HG03378 (cell line): ENCODE data around the gene CAPN15.

Source experiments
- ATAC-seq: cut with Tn5 transposase; IDR thresholded peaks from one replicate; pipeline ENCODE4 v1.9.1; 2021; ENCODE audit warnings: mild to moderate bottlenecking, moderate library complexity; ENCODE audit not compliant: unreplicated experiment

Gene CAPN15

DNA sequence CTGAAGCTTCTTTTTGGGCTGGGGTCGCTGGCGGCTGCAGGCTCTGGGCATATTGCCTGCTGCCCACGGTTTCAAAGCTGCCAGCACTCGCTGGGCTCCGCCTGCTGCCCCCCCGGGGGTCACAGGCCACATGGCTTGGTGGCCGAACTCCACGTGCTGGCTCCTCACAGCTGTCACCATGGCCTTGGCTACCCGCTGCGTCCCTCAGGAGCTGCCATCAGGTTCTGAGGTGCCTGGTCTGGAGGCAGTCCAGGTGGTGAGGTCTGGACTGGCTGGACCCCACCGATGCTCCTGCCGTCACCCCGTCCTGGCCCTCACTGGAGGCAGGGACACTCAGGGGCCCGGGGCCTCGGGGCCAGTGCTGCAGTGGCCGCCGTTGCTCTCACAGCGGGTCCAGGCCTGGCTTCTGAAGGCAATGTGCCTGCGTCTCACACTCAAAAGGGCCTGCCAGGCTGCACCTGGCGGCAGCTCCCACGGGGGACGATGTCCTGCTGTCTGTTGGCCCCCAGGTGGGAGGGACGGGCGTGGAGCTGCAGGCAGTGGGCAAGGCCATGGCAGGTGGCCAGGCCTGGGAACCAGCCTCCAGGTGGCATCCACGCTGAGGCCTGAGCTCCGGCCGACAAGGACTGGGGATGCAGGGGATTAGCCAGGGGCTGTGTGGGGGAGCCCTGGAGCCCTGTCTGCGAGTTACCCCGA, 13.3 kb downstream of the CAPN15 start:
- no peak for ATAC-seq

DNA sequence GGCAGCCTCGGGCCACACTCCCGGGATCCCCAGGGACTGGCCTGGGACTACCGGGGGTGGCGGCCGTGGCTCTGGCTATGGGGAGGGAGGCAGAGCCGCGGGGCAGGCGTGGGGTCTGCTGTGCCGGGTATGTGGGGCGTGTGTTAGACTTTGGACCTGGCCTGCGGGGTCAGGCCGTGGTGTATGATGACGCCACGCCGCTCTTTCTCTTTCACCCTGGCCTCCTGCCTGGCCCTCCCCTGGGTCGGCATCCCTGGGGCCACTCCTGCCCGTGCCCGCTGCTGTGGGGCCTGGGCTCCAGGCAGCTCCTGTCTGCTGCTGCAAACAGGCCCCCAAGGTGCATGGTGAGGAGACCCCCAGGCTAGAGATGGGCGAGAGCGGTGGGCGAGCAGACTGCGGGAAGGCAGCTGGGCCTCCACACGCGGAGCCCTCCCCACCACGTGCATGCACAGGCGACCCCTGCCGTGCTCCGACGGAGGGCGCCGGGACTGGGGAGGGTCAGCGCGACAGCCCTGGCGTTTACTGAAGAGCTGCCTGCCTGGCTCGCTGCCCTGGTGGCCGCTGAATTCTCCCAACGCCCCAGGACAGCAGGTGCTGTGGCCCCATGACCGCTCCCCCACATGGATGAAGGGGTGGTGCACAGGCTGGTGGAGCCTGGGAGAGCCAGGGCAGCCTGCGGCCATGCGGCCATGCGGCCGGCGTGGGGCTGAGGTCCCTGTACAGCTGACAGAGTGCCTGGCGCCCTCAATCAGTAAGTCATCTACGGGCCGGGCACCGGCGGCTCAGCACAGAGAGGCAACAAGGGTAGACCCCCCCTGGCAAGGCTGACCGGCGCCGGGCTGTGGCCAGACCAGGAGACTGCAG, 16.0 kb downstream of the CAPN15 start:
- no peak for ATAC-seq

DNA sequence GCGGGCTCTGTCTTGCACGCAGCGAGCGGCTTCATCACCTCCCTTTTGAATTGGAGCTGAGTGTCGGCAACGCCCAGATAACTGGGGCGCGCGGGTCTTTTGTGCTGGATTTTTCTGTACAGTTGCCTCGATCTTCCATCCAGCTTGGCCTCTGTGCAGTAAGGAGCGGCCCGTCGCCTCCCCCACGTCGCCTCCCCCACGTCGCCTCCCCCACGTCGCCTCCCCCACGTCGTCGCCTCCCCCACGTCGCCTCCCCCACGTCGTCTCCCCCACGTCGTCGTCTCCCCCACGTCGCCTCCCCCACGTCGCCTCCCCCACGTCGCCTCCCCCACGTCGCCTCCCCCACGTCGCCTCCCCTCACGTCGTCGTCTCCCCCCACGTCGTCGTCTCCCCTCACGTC, 17.0 kb downstream of the CAPN15 start:
- ATAC-seq: no peak

DNA sequence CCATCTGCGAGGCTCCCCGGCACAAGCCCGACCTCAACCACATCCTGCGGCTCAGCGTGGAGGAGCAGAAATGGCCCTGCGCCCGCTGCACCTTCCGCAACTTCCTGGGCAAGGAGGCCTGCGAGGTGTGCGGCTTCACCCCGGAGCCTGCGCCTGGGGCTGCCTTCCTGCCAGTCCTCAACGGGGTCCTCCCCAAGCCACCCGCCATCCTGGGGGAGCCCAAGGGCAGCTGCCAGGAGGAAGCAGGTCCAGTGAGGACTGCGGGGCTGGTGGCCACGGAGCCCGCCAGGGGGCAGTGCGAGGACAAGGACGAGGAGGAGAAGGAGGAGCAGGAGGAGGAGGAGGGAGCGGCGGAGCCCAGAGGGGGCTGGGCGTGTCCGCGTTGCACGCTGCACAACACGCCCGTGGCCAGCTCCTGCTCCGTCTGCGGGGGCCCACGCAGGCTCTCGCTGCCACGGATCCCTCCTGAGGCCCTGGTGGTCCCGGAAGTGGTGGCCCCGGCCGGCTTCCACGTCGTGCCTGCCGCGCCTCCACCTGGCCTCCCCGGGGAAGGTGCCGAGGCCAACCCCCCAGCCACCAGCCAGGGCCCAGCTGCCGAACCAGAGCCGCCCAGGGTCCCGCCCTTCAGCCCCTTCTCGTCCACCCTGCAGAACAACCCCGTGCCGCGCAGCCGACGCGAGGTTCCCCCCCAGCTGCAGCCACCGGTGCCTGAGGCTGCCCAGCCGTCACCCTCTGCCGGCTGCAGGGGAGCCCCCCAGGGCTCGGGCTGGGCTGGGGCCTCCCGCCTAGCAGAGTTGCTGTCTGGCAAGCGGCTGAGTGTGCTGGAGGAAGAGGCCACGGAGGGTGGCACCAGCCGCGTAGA, 19.6 kb downstream of the CAPN15 start:
- ATAC-seq: no peak

DNA sequence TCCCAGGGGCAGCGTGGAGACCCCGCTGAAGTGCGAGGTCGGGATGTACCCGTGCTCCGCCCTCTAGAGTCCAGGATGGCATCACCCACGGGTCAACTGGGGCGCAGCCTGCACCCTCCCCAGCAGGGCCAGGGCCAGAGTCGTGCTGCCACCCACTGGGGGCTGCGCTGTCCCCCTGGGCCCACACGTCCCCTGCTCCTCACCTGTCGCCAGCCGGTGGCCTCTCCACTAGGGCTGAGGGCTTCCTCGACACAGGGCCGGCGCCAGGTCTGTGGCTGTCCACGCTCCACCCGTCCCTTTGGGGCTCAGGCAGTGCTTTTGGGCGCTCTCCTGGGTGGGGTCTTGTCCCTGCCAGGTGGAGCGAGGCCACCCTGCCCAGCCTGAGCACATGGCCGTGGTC, 21.1 kb downstream of the CAPN15 start:
- no peak for ATAC-seq

DNA sequence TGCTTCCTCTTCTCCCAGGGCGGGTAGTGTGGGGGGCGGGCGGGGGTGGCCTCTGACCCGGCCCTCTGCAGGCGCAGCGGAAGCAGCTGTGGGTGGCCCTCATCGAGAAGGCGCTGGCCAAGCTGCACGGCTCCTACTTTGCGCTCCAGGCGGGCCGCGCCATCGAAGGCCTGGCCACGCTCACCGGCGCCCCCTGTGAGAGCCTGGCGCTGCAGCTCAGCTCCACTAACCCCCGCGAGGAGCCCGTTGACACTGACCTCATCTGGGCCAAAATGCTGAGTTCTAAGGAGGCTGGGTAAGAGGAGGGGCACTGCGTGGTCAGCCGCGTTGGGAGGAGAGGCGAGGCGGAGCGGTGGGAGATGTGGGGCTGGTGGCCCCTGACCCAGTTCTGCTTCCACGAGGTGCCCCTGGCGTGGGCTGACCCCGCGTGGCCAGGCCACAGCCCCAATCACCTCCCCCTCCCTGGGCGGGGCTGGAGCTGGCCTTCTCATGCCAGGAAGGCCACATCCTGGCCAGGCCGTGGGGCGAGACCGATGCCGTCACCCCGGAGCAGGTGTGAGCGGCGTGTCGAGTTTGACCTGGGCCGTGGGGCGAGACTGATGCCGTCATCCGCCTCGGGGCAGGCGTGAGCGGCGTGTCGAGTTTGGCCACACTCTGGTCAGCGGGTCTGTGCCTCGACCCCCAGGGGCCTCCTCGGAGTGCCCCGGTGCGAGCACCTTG, 22.2 kb downstream of the CAPN15 start:
- ATAC-seq: no peak

DNA sequence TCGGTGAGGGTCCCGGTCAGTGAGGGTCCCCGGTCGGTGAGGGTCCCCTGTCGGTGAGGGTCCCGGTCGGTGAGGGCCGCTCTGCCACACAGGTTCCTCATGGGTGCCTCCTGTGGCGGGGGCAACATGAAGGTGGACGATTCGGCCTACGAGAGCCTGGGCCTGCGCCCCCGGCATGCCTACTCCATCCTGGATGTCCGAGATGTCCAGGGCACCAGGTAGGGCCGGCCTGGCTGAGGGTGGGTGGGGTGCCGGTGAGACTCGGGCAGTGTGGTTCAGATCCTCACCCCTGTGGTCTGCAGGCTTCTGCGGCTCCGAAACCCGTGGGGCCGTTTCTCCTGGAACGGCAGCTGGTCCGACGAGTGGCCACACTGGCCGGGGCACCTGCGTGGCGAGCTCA, 23.7 kb downstream of the CAPN15 start:
- ATAC-seq: no peak

DNA sequence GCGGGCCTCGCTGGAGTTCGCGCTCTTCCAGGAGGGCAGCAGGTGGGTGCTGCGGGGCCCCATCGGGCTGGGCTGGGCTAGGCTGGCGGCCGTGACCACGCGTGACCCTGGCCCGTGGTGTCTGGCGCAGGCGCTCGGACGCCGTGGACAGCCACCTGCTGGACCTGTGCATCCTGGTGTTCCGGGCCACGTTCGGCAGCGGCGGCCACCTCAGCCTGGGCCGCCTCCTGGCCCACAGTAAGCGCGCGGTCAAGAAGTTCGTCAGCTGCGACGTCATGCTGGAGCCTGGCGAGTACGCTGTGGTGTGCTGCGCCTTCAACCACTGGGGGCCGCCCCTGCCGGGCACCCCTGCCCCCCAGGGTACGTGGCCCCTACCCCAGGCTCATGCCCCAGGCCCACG, 24.7 kb downstream of the CAPN15 start:
- ATAC-seq: no peak

DNA sequence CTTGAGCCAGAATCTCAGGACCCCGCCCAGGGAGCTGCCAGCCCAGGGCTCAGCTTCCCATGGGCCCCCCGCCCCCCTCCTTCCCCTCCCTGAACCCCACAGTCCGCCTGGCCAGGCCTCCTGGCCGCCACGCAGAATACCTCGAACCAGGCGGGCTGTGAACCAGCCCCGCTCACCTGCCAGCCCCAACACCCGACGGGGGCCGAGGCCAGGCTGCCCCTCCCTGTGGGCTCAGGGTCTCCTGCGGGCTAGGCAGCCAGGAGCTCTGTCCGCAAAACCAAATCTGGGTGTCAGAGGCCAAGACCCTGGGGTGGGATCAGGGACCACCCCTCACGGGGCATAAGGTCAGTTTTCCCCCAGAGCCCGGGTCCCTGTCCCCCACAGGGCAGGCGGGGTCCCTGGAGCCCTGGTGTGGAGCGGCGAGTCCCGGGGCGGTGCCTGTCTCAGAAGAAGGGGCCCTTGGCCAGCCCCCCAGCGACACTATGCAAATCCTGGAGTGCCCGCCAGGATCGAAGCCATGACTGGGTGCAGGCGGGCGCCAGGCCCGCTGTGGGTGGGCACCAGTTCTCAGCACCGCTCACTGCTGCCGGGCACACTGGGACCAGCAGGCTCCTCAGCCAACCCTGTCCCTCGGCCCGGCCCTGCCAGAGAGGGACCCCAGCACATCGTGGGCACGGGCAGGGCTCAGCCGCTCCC, 26.2 kb downstream of the CAPN15 start:
- no peak for ATAC-seq

DNA sequence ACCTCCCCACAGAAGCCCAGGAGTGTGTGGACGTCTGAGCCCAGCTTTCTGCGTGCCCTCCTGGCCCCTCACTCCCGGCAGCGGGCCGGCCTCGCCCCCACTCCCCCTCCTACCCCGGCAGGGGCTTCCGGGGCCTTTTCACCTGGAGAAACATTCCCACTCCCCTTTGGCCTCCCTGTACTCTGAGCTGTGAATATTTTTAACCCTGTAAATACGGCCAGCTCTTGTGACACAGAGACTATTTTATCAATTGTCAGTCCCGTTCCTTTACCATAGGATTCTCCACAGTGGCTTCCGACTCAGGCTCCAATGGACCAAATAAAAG, 26.7 kb downstream of the CAPN15 start:
- no peak for ATAC-seq

DNA sequence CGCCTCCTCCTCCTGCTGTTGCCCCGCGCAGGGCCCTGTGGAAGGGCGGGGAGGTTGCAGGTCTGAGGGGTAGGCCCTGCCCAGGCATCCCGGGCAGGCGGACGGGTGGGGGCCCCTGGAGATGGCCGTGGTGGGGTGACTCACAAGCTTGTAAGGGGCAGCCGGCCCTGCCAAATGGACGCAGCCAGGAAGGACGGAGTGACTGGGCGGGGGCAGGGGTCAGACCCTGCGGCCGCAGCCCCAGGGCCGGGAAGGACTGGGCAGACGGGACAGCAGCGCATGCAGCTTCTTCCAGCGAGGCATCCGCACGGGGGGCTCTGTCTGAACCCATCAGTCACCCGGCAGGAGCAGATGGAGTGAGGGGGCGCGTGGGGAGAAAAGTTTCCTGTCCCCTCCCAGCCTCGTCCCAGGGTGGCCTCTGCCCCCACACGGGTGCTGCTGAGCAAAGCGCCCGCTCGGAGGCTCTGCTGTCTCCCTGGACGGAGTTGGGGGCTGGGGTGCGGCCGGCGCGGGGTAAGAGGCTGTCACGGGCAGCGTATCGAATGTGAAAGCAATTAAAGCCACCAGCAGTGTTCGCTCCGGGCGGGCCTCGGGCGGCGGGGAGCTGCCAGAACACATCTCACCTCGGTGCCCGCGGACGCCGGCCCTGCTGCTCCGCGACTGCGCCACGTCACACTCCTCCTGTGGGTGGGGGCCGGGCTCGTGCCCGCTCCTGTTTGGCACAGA, 27.3 kb downstream of the CAPN15 start:
- ATAC-seq: no peak

DNA sequence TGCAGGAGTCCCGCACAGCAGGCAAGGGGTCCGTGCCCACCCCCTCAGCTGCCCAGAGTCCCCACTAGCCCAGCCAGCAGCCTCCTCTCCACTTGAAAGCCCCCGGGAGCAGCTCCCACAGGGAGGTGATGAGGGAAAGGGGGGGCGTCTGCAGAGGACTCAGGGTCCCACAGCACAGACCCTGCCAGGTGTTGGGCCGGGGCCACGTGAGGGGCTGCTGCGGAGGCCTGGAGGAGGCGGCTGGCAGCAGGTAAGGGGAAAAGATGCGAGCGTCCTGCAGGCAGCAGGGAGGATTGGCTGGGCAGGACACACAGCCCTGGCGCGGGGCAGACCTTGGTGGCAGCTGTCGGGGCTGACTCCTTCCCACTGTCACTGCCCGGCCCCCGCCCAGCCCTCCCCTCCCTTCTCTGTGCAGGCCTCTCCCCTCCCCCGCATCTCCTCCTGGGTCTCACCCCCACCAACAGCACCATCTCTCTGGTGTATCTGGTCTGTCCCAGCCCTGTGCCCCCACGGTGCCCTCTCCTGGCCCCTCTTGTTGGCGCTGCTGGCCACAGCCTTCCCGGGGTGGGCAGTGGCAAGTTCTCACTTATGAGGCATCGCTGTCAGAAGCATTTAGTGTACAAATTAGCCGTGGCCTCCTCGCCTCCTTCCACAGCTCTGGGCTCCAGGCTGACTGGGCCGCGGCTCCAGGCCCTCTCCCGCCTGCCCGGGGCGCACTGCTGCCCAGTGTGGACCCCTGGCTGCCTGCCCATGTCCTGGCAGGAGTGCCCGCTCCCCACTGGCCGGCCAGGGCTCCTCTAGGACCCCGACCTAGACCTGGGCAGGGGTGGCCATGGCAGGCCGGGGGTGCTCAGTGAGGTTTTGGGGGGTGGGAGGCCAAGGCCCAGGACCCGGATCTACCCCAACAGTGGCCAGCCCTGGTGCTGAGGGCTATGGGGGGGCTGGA, 28.3 kb downstream of the CAPN15 start:
- no peak for ATAC-seq

DNA sequence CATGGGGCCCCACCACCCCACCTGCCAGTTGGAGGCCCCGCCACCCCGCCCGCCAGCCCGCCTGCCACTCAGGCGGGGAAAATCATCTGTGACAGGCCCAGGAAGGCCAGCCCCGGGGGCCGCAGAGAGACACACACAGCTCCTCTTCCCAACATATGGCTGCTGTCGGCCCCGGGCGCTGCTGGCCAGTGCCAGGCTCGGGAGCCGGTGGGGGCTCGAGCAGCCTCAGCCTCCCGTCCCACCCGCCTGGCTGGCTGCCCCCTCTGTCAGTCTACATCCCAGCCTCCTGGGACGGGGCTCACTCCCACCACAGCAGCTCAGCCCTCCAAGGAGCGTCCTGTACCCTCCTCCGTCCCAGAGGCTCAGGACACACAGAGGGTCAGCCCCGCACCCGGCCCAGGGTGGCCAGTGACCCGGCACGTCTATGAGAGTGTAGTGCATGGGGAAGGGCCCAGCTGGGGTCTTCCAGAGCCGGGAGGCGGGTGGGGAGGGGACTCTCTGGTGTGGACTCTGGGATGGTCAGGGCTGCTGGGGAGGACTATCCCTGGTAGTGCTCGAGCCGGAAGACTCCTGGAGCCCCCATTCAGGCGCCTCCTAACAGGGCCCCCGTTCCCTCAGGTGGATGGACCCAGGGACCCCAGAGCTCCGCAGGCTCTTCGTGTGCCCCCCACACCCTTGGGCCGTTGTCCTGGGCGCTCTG, 29.1 kb downstream of the CAPN15 start:
- ATAC-seq: no peak

DNA sequence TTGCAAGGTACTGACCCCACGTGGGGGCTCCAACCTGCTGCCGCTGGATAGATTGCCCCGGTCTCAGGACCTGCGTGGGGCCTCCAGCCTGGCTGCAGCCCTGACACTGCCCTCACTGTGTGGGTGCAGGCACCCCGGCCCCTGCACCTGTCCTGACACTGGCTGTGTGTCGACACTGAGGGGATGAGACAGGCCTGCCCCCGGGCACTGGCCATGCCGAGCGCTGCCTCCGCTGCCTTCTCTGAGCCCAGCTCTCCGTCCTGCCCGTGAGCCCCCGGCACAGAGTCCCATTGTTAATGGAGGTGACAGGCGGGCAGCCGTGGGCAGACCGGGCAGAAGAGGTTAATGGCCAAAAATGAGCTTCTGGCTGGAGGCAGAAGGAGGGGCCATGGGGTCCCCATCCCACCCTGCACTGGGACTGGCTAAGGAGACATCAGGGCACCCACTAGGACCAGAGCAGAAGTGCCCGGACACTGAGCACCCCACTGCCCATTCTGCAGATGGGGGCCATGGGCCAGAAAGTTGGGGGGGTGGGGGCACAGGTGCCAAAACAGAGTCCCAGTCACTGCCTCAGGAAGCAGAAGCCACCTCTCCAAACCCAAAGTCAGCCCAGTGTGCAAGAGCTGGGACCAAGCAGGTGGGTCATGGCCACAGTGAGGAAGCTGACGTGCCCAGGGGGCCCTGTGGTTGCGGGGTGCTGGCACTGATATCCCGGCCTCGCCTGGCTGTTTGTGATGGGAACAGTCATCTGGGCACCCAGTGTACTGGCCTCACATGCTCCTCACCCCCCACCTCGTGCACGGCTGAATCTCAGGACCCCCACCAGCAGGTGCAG, 30.2 kb downstream of the CAPN15 start:
- no peak for ATAC-seq

DNA sequence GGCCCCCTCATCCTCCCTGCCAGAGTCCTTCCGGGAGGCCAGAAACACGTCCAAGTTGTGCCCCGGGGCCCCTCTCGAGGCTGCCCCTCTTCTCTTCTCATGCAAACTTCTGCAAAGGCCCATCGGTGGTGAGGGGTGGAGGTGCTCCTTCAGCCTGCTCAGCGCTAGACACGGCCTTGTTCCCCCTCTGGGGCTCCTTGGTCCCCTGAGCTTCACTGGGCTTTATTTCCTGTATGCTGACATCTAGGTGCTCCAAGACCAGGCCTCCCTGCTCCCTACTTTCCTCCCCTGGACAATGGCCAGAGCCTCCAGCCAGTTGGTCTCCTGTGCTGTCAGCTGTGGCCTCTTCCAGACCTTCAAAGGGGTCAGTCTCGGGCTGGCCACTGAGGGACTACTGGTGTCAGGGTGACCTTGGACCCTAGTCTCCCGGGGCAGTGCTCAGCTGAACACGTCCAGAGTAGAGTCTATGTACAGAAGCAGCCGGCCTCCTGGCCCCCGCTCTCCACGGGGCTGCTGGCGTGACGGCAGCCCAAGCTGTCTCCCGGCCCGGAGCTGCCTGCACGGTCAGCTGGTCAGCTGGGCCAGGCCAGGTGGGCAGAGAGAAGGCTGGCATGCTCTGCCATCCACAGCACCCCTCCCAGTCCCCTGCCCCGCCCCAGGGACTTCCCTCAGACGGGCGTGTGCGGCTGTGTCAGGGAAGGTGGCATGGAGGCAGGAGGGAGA, 30.9 kb downstream of the CAPN15 start:
- ATAC-seq: no peak

DNA sequence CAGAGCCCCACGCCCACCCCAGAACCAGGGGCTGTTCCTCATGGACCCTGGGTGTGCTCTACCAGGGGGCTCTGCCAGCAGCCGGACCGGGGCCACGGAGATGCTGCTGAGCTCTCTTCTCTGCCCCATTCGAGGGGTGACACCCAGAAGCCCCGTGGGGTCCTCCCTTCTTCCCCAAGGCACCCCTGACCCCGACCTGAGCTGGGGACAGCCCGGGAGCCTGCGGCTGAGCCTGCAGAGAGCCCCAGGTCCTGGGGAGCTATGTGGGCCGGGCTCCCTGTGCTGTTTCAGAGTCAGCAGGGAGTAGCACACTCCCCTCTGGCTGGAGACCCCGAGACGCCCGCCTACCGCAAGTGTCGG, 31.5 kb downstream of the CAPN15 start:
- no peak for ATAC-seq
